Endothelial cell of umbilical vein (primary cell): Measurements from ENCODE around the gene MAGI1.

Experiments used
- CTCF ChIP-seq, 2 donors: IDR thresholded peaks; 1 replicate in 1 of 2; 2 replicates in 1 of 2; pipeline ENCODE4 v1.5.1; 2011; ENCODE audit warnings: low read length in 2 of 2, mild to moderate bottlenecking in 2 of 2, moderate library complexity in 2 of 2, control low read depth in 1 of 2, inconsistent platforms in 1 of 2, low read depth in 1 of 2; ENCODE audit not compliant: insufficient read depth in 1 of 2; ENCODE audit errors: extremely low read depth in 1 of 2
- EZH2 ChIP-seq: IDR thresholded peaks from 2 replicates; pipeline ENCODE4 v1.6.1; 2012; ENCODE audit warnings: borderline replicate concordance, low read depth, mild to moderate bottlenecking, moderate library complexity, low read length, inconsistent platforms; ENCODE audit not compliant: severe bottlenecking
- JUN ChIP-seq: IDR thresholded peaks from 2 replicates; pipeline ENCODE4 v1.6.1; 2011; ENCODE audit warnings: borderline replicate concordance, low read depth; ENCODE audit not compliant: insufficient read length, insufficient read depth
- MYC ChIP-seq: IDR thresholded peaks from one replicate; pipeline ENCODE4 v1.6.1; 2011; ENCODE audit warnings: mild to moderate bottlenecking, low read depth, low read length
- POLR2A ChIP-seq: IDR thresholded peaks from 2 replicates; pipeline ENCODE4 v1.6.1; 2012; ENCODE audit warnings: low read depth, mild to moderate bottlenecking, control low read depth, low read length
- POLR2AphosphoS5 ChIP-seq: IDR thresholded peaks from 2 replicates; pipeline ENCODE4 v1.6.1; 2012; ENCODE audit warnings: low read depth, mild to moderate bottlenecking, control low read depth, low read length, moderate library complexity; ENCODE audit not compliant: insufficient read depth

- TF ChIP-seq CTCF (IDR thresholded peaks at IDR 0.05; ENCODE audit: extremely low read depth in 1 of 2, insufficient read depth in 1 of 2, low read depth in 1 of 2, low read length in 2 of 2) (no peak), EZH2 (no peak), POLR2AphosphoS5 (no peak), POLR2A (no peak), JUN (no peak), MYC (no peak)
Observed at GRCh38 chr3:65572175-65572777, 466.4 kb downstream of the MAGI1 start.
